Measurements from ENCODE around the gene GPD1L.

The GPD1L gene

DNA sequence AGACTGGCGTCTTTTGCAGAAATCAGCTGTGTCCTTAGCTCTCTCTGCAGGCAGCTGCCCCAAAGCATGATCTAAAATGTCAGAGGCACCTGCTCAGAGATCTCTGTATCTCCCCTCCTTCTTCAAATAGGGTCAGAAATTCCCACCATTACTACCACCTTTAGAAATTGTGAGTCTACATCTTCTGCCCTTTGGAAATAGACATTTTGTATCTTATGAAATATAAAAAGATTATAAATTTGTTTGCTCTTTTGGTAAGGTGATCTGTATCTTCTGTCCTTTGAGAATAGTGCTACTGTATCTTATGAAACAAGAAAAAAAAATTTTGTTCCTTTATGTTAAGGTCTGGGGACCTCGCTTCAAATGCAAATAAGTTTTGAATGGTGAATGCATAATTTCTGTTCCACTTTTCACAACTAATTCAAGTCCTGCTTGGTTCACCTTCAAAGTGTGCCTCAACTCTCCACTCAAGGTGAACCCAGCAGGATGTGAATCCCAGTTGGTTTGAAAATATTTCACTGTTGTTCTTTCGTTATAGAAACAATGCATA is 28.3 kb upstream of the GPD1L start:
- no peak for TF ChIP-seq CTCF (conservative IDR thresholded peaks at IDR 0.05; ENCODE audit: low read depth)
- ChIA-PET POLR2A (ENCODE audit: low non-redundant PET) (no interaction called here), CTCF (no interaction called here)
- no peak overlapping the region for H3K27ac ChIP-seq
- no peak for DNase-seq (ENCODE audit: low spot score)

GRCh38 chr3:32078864-32079263 is 27.6 kb upstream of the GPD1L start:
- TF ChIP-seq CTCF (conservative IDR thresholded peaks at IDR 0.05; ENCODE audit: low read depth): no peak
- no peak overlapping the region for H3K27ac ChIP-seq
- ChIA-PET POLR2A (ENCODE audit: low non-redundant PET) (no interaction called here), CTCF (no interaction called here)
- no peak for DNase-seq (ENCODE audit: low spot score)

- TF ChIP-seq CTCF (conservative IDR thresholded peaks at IDR 0.05; ENCODE audit: low read depth): no peak
- CTCF ChIA-PET: no interaction called here
- POLR2A ChIA-PET (ENCODE audit: low non-redundant PET): no interaction called here
- H3K27ac ChIP-seq: no peak overlapping the region
- DNase-seq (ENCODE audit: low spot score): no peak
Measured at GRCh38 chr3:32082721-32083120, 23.7 kb upstream of the GPD1L start.

DNA sequence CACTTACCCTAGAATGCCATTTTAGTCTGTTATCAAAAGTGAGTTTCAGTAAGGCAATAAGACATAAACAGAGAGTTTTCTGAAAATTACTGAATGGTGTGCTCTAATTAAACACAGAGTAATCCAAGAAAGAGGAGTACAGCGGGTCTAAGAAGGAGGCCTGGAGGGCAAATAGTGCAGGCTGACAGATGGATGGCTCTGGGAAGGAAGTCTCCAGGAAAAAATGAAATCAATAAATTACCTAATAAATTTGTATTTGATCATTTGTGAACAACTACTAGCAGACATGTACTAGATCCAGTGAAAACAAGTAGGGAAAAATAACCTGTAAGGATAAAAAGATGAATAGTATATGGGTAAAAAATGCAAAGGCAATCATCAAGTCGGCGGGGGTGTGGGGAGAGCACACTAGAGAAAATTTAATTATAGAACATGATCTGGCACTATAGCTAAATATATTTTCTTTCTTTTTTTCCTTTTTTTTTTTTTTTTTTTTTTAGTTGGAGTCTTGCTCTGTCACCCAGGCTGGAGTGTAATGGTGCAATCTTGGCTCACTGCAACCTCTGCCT is 22.6 kb upstream of the GPD1L start:
- no peak for TF ChIP-seq CTCF (conservative IDR thresholded peaks at IDR 0.05; ENCODE audit: low read depth)
- POLR2A ChIA-PET (ENCODE audit: low non-redundant PET): no interaction called here

DNA sequence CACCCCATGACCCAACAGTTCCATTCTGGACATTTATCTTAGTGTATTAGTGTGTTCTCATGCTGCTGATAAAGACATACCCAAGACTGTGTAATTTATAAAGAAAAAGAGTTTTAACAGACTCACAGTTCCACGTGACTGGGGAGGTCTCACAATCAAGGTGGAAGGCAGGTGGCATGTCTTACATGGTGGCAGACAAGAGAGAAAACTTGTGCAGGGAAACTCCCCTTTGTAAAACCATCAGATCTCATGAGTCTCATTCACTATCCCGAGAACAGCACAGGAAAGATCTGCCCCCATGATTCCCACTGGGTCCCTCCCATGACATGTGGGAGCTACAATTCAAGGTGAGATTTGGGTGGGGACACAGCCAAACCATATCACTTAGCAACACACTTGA is 21.6 kb upstream of the GPD1L start:
- POLR2A ChIA-PET (ENCODE audit: low non-redundant PET): no interaction called here
- CTCF ChIA-PET: no interaction called here
- DNase-seq (ENCODE audit: low spot score): no peak

More for the DNA sequence above, 22.6 kb upstream of the GPD1L start:
- CTCF ChIA-PET: no interaction called here
- no peak overlapping the region for H3K27ac ChIP-seq
- DNase-seq (ENCODE audit: low spot score): no peak

DNA sequence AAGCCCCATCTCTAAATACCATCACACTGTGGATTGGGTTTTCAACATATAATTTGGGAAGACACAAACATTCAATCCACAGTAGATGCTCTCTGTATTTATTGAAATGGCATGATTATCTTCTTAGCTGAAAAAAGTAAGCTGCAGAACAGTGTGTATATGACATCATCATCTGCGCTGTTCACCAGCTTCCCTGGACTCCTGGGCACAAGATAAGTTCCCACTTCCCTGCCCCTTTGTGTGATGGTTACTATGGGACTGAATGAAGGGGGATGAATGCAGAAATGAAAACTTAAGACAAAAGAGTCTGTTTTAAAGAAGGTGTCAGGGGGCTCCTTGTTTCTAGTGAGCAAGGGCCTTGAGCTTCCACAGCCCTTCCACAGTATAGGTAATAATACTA is 20.0 kb upstream of the GPD1L start:
- H3K27ac ChIP-seq: no peak overlapping the region
- CTCF ChIA-PET: no interaction called here
- no peak for TF ChIP-seq CTCF (conservative IDR thresholded peaks at IDR 0.05; ENCODE audit: low read depth)
- POLR2A ChIA-PET (ENCODE audit: low non-redundant PET): no interaction called here
- no peak for DNase-seq (ENCODE audit: low spot score)

More for the DNA sequence above, 21.6 kb upstream of the GPD1L start:
- H3K27ac ChIP-seq: no peak overlapping the region
- TF ChIP-seq CTCF (conservative IDR thresholded peaks at IDR 0.05; ENCODE audit: low read depth): no peak
